Tibial nerve (tissue), 3 donors: ENCODE data around the gene DCAF17.

Source experiments
- CTCF ChIP-seq, 5 experiments: fragments of 200-600 bp in 3 of 5; fragments of 450-650 bp in 2 of 5; sonication (generic) in 3 of 5; IDR thresholded peaks; one replicate each; pipeline ENCODE4 v1.5.1; 2016 to 2019; ENCODE audit warnings: antibody characterized with exemption in 5 of 5, mild to moderate bottlenecking in 3 of 5, moderate library complexity in 2 of 5
- POLR2A ChIP-seq, 2 donors: fragments of 450-650 bp; IDR thresholded peaks; one replicate each; pipeline ENCODE4 v1.6.1; 2017; ENCODE audit warnings: antibody characterized with exemption in 2 of 2, mild to moderate bottlenecking in 2 of 2, moderate library complexity in 2 of 2

- TF ChIP-seq CTCF (IDR thresholded peaks at IDR 0.05) (no peak), POLR2A (IDR thresholded peaks at IDR 0.05) (no peak)
These were observed 44.7 kb upstream of the DCAF17 start for GRCh38 chr2:171389325-171389724.
